DND-41 (cell line): ENCODE measurements around the gene LRRC27.

Experiments
- CTCF ChIP-seq: IDR thresholded peaks from 2 replicates; pipeline ENCODE4 v1.5.1; 2012; ENCODE audit warnings: borderline replicate concordance, low read length, moderate library complexity, mild to moderate bottlenecking; ENCODE audit not compliant: poor library complexity, severe bottlenecking; ENCODE audit errors: extremely low read depth
- EZH2 ChIP-seq: IDR thresholded peaks from 3 replicates; pipeline ENCODE4 v1.6.1; 2012; ENCODE audit warnings: borderline replicate concordance, low read depth, mild to moderate bottlenecking, moderate library complexity, low read length, inconsistent platforms; ENCODE audit not compliant: severe bottlenecking

GRCh38 chr10:132346806-132347205, 14.8 kb downstream of the LRRC27 start:
- TF ChIP-seq CTCF (no peak), EZH2 (no peak)
